Ishikawa (cell line): ENCODE results near the gene DNLZ.

ENCODE experiments used
- CEBPB ChIP-seq: IDR thresholded peaks from 2 replicates; pipeline ENCODE4 v1.6.1; 2012
- CREB1 ChIP-seq: IDR thresholded peaks from 2 replicates; pipeline ENCODE4 v1.6.1; 2012; ENCODE audit warnings: low read depth
- EGR1 ChIP-seq: IDR thresholded peaks from 2 replicates; pipeline ENCODE4 v1.6.1; 2012
- EP300 ChIP-seq: IDR thresholded peaks from 2 replicates; pipeline ENCODE4 v1.6.1; 2012; ENCODE audit warnings: borderline replicate concordance
- FOXM1 ChIP-seq: IDR thresholded peaks from 2 replicates; pipeline ENCODE4 v1.6.1; 2012; ENCODE audit warnings: low read depth, borderline replicate concordance
- MAX ChIP-seq: IDR thresholded peaks from 2 replicates; pipeline ENCODE4 v1.6.1; 2012
- NFIC ChIP-seq: IDR thresholded peaks from 2 replicates; pipeline ENCODE4 v1.6.1; 2012
- RAD21 ChIP-seq: IDR thresholded peaks from 2 replicates; pipeline ENCODE4 v1.6.1; 2012; ENCODE audit warnings: low read depth
- REST ChIP-seq: IDR thresholded peaks from 2 replicates; pipeline ENCODE4 v1.6.1; 2012; ENCODE audit warnings: low read depth, mild to moderate bottlenecking
- TAF1 ChIP-seq: IDR thresholded peaks from 2 replicates; pipeline ENCODE4 v1.6.1; 2012; ENCODE audit warnings: low read depth, mild to moderate bottlenecking
- TCF12 ChIP-seq: IDR thresholded peaks from 2 replicates; pipeline ENCODE4 v1.6.1; 2012; ENCODE audit warnings: low read depth
- TEAD4 ChIP-seq: IDR thresholded peaks from 2 replicates; pipeline ENCODE4 v1.6.1; 2012
- USF1 ChIP-seq: IDR thresholded peaks from 2 replicates; pipeline ENCODE4 v1.6.1; 2012
- YY1 ChIP-seq: IDR thresholded peaks from 2 replicates; pipeline ENCODE4 v1.6.1; 2012; ENCODE audit warnings: low read depth
- ZBTB7A ChIP-seq: IDR thresholded peaks from 2 replicates; pipeline ENCODE4 v1.6.1; 2012; ENCODE audit warnings: low read depth

DNLZ gene

GRCh38 chr9:136329211-136329627 is 34.3 kb downstream of the DNLZ start:
- TF ChIP-seq TAF1: no peak
- no peak for TF ChIP-seq EP300
- TF ChIP-seq USF1: no peak
- no peak for TF ChIP-seq CEBPB
- TF ChIP-seq REST: no peak
- TF ChIP-seq MAX: no peak
- no peak for TF ChIP-seq ZBTB7A
- TF ChIP-seq NFIC: no peak
- no peak for TF ChIP-seq YY1
- no peak for TF ChIP-seq EGR1
- no peak for TF ChIP-seq TEAD4
- no peak for TF ChIP-seq RAD21
- TF ChIP-seq CREB1: no peak
- TF ChIP-seq FOXM1: no peak

GRCh38 chr9:136328622-136329041 is 34.9 kb downstream of the DNLZ start:
- TF ChIP-seq TAF1: no peak

- TF ChIP-seq USF1: no peak
- TF ChIP-seq RAD21: no peak
- TF ChIP-seq CEBPB: no peak
- peak; percentile 19; the same call in 1 of the 2 replicates for TF ChIP-seq TCF12
- TF ChIP-seq FOXM1: no peak
- TF ChIP-seq NFIC: peak; percentile 84
- TF ChIP-seq MAX: no peak
- TF ChIP-seq CREB1: no peak
- peak; percentile 75 for TF ChIP-seq TEAD4
- TF ChIP-seq EGR1: no peak; the same call in 1 of the 2 replicates
- TF ChIP-seq ZBTB7A: no peak
- TF ChIP-seq EP300: no peak
- TF ChIP-seq REST: no peak
- no peak for TF ChIP-seq YY1
- TF ChIP-seq TAF1: no peak
Observed at GRCh38 chr9:136328011-136328621, 35.4 kb downstream of the DNLZ start.

GRCh38 chr9:136327304-136327974 is 36.1 kb downstream of the DNLZ start, which contains the start of gene GPSM1:
GPSM1 (plus strand) TSS chr9:136327539; CDS start chr9:136327696, 157 bp downstream.
- TF ChIP-seq TAF1 (no peak), MAX (peak; percentile 23; the same call in 1 of the 2 replicates), RAD21 (no peak), YY1 (peak; percentile 19; the same call in 1 of the 2 replicates), TCF12 (0 out of 2 replicates have a peak, but pooled peaks have one; percentile 11), FOXM1 (no peak), EGR1 (peak; percentile 51; the same call in 1 of the 2 replicates)

GRCh38 chr9:136326761-136327303 is 36.7 kb downstream of the DNLZ start:
- TF ChIP-seq EGR1 (no peak), ZBTB7A (peak; percentile 97)
